ENCODE data around the gene LRP10. TPM values are rescaled to one million over a fixed set of nuclear protein-coding genes. Genes with fewer than 3 reads are reported as not detected.

Gene LRP10
- total and polyA plus RNA-seq, 2 of the 4 experiments (the other 2 are of a cell fraction), result 25.1 to 118 TPM

DNA sequence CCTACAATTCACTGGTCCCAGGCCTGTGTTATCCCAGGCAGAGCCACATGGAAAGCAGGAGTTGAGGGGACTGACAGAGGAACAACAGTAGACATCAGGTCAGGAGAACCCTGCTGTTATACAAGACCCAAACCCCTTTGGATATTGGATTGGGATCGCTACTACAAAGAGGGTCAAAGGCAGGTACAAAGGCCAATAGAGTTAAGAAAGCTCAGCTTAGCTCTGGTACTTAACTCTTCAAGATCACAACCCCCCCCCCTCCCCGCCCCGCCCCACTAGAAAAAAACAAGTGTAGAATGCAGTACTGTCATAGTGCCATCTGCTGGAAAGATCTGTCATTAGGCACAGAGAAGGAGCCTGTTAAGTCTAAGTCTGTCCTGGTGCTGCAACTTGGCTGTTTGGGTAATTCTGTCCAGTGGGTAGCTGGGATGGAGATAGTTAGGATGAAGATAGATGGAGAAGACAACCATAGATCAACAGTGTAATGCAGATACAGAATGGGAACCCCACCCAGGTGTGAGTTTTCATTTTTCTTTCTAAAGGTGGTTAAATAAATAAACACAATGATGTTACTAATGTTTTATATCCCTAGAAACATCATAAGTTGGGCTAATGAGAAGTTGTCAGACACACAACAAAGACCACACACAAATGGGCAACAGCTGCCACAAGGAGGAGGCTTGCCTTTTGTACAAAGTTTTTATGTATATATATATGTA lies 28.7 kb downstream of the LRP10 start:
- DNase-seq (peak; percentile 78), ATAC-seq (ENCODE audit: low read depth) (peak; percentile 81)
- Histone ChIP-seq H3K4me2 (ENCODE audit: low read depth, low read length) (no peak overlapping the region), H2AK5ac (ENCODE audit: low read depth, low read length) (peak overlapping the region; percentile 59; the same call in 1 of the 2 replicates), H3K4me3 (ENCODE audit: insufficient read depth, low read depth, low read length) (no peak overlapping the region), H3K79me1 (ENCODE audit: low read depth in 1 of 2, low read length in 2 of 2) (peaks cover 0 to 26% of the 10 kb centered on the region in 2 experiments; a peak in 3 of 4 replicates), H4K5ac (ENCODE audit: low read depth, low read length) (peak overlapping the region; percentile 56; the same call in 1 of the 2 replicates), H3K27me3 (ENCODE audit: control insufficient read depth, insufficient read depth, low read length) (no peaks in the 10 kb centered on the region), H3K9me3 (ENCODE audit: control insufficient read depth, insufficient read depth, low read length) (no peaks in the 10 kb centered on the region), H4K91ac (ENCODE audit: insufficient read depth, low read depth, low read length) (peak overlapping the region; percentile 39; the same call in 1 of the 2 replicates), H2BK120ac (ENCODE audit: low read depth, low read length) (peak overlapping the region; percentile 60; the same call in 1 of the 2 replicates), H2BK15ac (ENCODE audit: low read depth, low read length) (no peak overlapping the region), H4K20me1 (ENCODE audit: insufficient read depth, low read length) (no peaks in the 10 kb centered on the region), H3K36me3 (ENCODE audit: control insufficient read depth, insufficient read depth, low read length) (peaks cover 35% of the 10 kb centered on the region), H4K8ac (ENCODE audit: low read depth in 2 of 2, low read length in 2 of 2) (peak overlapping the region in 1 of 2 experiments; percentile 81; a peak in 2 of 4 replicates), H2BK20ac (ENCODE audit: low read depth, low read length) (0 out of 2 replicates have a peak overlapping the region, but pooled peaks have one; percentile 20), H3K23ac (ENCODE audit: low read depth, low read length) (no peak overlapping the region), H3K4me1 (ENCODE audit: control insufficient read depth, insufficient read depth, low read length) (peaks cover 17% of the 10 kb centered on the region), H2AK9ac (replicated peaks; ENCODE audit: low read depth, low read length, poor library complexity) (peak overlapping the region; percentile 11), H3K56ac (ENCODE audit: extremely low read depth, insufficient read depth, low read length) (no peak overlapping the region), H3K9ac (ENCODE audit: low read depth, low read length) (no peak overlapping the region; the same call in 1 of the 2 replicates), H3K4ac (ENCODE audit: low read depth, low read length) (peak overlapping the region; percentile 80), H3K18ac (ENCODE audit: low read depth, low read length) (no peak overlapping the region), H3K14ac (replicated peaks; ENCODE audit: low read depth, low read length) (peak overlapping the region; percentile 2; the same call in 1 of the 2 replicates), H2AFZ (replicated peaks; ENCODE audit: low read length, poor library complexity) (peak overlapping the region; percentile 66), H3K27ac (ENCODE audit: insufficient read depth, low read length) (no peak overlapping the region), H2BK5ac (ENCODE audit: low read depth, low read length, poor library complexity, severe bottlenecking) (no peak overlapping the region), H3K9me1 (ENCODE audit: insufficient read depth, low read length) (peaks cover 20% of the 10 kb centered on the region)
- dilution Hi-C loops (cut with HindIII; ENCODE audit: low sequenced_read_pairs, unreplicated experiment) (no loop called here), intact Hi-C loops (cut with micrococcal nuclease) (loop anchor here (1.0 to 2.0 kb wide), 3 partner anchors 28 to 343 kb away; no protein-coding TSS in a partner anchor), in situ Hi-C loops (cut with MboI; ENCODE audit: low sequenced_read_pairs) (loop anchor here (5.0 kb wide), 1 partner anchor 343 kb away; no protein-coding TSS in a partner anchor)
- TF ChIP-seq SMC3 (IDR thresholded peaks at IDR 0.05; ENCODE audit: low read depth, low read length), result peak; percentile 71
- peak; percentile 71; the same call in 1 of the 2 replicates for TF ChIP-seq MAZ (IDR thresholded peaks at IDR 0.05; ENCODE audit: borderline replicate concordance, low read depth, low read length)
- TF ChIP-seq, protein P1, sequence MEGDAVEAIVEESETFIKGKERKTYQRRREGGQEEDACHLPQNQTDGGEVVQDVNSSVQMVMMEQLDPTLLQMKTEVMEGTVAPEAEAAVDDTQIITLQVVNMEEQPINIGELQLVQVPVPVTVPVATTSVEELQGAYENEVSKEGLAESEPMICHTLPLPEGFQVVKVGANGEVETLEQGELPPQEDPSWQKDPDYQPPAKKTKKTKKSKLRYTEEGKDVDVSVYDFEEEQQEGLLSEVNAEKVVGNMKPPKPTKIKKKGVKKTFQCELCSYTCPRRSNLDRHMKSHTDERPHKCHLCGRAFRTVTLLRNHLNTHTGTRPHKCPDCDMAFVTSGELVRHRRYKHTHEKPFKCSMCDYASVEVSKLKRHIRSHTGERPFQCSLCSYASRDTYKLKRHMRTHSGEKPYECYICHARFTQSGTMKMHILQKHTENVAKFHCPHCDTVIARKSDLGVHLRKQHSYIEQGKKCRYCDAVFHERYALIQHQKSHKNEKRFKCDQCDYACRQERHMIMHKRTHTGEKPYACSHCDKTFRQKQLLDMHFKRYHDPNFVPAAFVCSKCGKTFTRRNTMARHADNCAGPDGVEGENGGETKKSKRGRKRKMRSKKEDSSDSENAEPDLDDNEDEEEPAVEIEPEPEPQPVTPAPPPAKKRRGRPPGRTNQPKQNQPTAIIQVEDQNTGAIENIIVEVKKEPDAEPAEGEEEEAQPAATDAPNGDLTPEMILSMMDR (conservative IDR thresholded peaks at IDR 0.05; ENCODE audit: low read depth, low read length), result peak; percentile 74
- TF ChIP-seq BHLHE40 (IDR thresholded peaks at IDR 0.05; ENCODE audit: low read depth, low read length), result no peak
- TF ChIP-seq MAFK (IDR thresholded peaks at IDR 0.05; ENCODE audit: low read depth, low read length), result no peak
- peak; percentile 71 for TF ChIP-seq RAD21 (IDR thresholded peaks at IDR 0.05; ENCODE audit: low read length)
- BruUV-seq (replicated peaks), result no TSS peak
- CTCF ChIA-PET, result interaction anchor here (0.6 to 2.0 kb wide), 14 partner anchors 10 to 328 kb away, joined by 3 to 7 read pairs (median 5); partner anchors contain the start of gene RBM23
- POLR2A ChIA-PET (ENCODE audit: unreplicated experiment), result no interaction called here
- WGBS, 2 experiments (ENCODE audit: extremely low coverage in 2 of 2, insufficient read length in 1 of 2), result no CpG with 5 or more reads among the region's 3 CpGs
